ENCODE measurements around the gene FCN1.
"Not testable (repeated sequence)": the region's sequence is repeated elsewhere in the genome, so short reads cannot be mapped to it uniquely, and the experiment has no call there.

FCN1 gene

DNA sequence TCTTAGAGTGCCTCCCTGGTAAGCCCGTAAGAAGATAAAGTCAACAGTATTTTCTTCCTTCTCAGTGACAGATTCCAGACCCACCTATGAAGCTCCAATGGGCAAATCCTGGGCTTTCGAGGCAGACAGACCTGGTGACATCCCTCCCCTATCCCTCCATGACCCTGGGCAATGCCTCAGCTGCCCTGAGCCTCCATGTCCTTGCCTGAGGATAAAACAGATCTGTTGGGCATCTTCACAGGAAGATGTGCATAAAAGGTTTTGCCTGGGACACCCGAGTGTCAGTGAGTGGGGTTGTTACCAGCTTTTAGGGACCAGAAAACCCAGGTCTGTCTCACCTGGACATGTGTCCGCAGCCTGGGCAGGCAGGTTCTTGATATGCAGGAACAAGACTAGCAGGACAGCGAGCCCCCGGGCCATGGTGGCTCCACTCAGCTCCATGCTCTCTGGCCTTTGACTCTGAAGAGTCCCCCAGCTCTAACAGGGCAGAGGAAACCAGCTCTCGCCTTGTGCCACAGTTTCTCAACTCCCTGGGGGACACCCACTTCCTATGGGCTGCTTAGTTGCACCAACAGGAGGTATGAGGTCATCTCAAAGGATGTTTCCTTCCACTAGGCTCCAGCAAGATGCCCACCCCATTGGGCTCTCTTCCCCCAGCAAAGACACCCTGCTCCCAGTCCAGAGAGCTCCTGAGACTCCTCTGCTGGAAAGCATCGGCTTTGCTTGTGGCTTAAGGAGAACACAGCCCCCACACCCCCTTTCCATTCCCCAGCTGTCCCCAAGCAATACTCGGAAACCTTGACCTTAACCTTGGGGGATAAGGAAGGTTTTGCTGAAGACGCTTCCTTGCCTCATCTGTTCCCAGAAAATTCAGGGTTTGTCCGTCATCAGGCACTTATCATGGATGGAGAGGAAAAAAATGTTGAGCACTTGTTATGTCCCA is at the start of gene FCN1:
FCN1 (minus strand) TSS at position 482 of the 943 bp plus-strand sequence; CDS start at position 441, 41 bp downstream.
- DNase-seq = no peak
- in situ Hi-C loops (cut with MboI; ENCODE audit: low pct_unique_long_range_greater_than_20kb, low sequenced_read_pairs) = no loop called here

- in situ Hi-C loops (cut with MboI; ENCODE audit: low pct_unique_long_range_greater_than_20kb, low sequenced_read_pairs) = no loop called here
- no peak for DNase-seq
Measured at GRCh38 chr9:134966697-134967546, 49.2 kb upstream of the FCN1 start.

GRCh38 chr9:134966270-134966669 is 48.6 kb upstream of the FCN1 start:
- DNase-seq = no peak

DNA sequence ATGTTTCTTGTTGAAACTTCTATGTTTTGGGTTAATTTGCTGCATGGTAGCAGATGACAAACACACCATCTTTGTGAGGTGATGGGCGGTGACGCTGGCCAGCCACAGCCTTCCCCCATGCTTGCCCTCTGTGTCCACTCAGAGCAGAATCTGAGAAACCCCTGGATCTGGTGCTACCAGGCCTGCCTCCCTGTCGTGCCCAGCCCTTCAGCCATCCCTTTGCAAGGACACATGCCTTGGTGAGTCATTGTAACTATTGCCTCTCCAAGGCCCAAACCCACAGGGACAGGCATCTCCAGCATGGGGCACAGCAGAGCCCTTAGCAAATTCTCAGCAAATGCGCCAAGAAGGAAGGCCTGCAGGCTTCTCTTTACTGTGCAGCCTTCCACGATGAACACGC is 48.1 kb upstream of the FCN1 start:
- DNase-seq = no peak
- in situ Hi-C loops (cut with MboI; ENCODE audit: low pct_unique_long_range_greater_than_20kb, low sequenced_read_pairs) = no loop called here

More at GRCh38 chr9:134966270-134966669, 48.6 kb upstream of the FCN1 start:
- in situ Hi-C loops (cut with MboI; ENCODE audit: low pct_unique_long_range_greater_than_20kb, low sequenced_read_pairs) = no loop called here

DNA sequence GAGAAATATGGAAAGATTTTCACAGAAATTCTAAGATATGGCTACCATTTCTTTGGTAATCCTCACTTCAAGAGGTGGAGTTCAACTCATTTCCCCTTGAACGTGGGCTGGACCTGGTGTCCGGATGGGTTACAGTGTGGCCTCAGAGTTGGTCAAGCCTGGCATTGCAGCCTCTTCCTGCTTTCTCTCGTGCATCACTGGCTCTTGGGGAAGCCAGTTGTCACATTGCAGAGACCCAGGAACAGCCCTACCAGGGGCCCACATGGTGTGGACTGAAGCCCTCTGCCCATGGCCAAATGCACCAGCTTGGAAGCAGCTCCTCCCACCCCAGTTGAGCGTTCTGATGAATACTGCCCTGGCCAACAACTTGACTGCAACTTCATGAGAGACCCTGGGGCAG is 47.7 kb upstream of the FCN1 start:
- in situ Hi-C loops (cut with MboI; ENCODE audit: low pct_unique_long_range_greater_than_20kb, low sequenced_read_pairs) = no loop called here
- no peak for DNase-seq

GRCh38 chr9:134964271-134965055 is 46.8 kb upstream of the FCN1 start:
- DNase-seq = no peak

GRCh38 chr9:134963546-134963945 is 45.8 kb upstream of the FCN1 start:
- DNase-seq = no peak
- in situ Hi-C loops (cut with MboI; ENCODE audit: low pct_unique_long_range_greater_than_20kb, low sequenced_read_pairs) = no loop called here

More at GRCh38 chr9:134964271-134965055, 46.8 kb upstream of the FCN1 start:
- in situ Hi-C loops (cut with MboI; ENCODE audit: low pct_unique_long_range_greater_than_20kb, low sequenced_read_pairs) = no loop called here

DNA sequence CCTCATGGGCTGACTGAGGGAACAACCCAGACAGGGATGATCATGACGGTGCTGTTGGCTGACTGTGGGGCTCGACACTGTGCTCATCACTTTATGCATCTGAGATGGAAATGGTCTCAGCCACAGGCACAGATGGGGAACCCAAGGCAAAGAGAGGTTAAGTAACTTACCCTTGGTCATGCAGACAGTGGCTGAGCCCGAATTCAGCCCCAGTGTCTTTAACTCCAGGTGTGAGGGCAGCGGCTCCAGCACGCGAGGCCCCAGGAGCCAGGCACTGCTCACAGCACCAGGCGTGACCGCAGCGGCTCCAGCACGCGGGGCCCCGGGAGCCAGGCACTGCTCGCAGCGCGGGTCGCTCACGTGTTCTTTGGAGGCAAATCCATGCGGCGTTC is 45.3 kb upstream of the FCN1 start:
- in situ Hi-C loops (cut with MboI; ENCODE audit: low pct_unique_long_range_greater_than_20kb, low sequenced_read_pairs) = no loop called here
- DNase-seq = no peak

- in situ Hi-C loops (cut with MboI; ENCODE audit: low pct_unique_long_range_greater_than_20kb, low sequenced_read_pairs) = no loop called here
- DNase-seq = no peak
Measured at GRCh38 chr9:134962065-134962972, 44.6 kb upstream of the FCN1 start.

DNA sequence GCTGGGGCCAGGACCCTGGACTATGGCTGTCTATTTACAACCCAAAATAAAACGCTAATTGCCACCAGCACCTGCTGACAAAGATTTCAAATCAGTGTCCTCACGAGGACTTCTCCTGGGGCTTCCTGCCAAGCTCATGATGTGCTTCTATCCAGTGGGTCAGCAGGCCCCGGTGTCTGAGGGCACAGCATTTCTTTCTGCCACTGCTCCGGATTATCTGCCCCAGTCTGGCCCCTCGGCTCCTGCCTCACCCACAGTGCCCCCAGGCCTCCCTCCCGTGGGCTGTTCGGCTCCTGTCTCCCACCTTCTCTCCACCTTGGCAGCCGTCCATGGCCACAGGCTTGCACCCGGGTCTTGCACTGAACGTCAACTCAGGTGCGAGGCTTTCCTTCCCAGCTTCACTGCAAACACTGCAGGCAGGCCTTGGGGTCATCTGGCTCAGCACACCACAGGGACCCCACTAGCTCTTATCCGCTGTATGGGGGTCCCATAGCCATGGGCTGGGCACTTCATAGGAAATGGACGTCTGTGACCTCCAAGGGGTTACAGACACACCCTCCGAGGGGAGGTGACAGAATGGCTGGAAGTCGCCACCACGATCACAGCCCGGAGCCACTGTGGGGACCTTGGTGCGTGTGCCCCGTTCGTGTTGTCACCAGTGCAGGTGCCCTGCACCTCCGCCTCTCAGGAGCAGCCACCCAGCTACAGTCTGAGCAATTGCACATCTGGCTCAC is 43.8 kb upstream of the FCN1 start:
- in situ Hi-C loops (cut with MboI; ENCODE audit: low pct_unique_long_range_greater_than_20kb, low sequenced_read_pairs) = no loop called here
- no peak for DNase-seq

- no peak for DNase-seq
- in situ Hi-C loops (cut with MboI; ENCODE audit: low pct_unique_long_range_greater_than_20kb, low sequenced_read_pairs) = no loop called here
Measured at GRCh38 chr9:134960701-134961181, 43.0 kb upstream of the FCN1 start.

DNA sequence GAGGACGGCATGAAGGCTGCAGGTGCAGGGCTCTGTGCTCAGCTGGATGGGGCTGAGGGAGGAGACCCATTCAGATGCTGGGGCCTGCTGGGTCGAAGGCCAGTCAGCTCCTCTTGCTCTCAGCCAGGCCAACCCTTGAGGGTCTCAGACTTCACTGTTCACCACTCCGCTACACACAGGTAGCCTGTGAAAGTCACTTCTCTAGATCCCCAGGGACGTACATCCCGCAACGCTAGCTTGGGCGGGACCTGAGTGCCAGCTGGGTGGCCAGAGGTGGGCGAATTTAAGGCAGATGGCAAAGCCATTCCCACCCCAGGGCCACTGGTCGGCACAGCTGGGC is 42.2 kb upstream of the FCN1 start:
- no peak for DNase-seq
- in situ Hi-C loops (cut with MboI; ENCODE audit: low pct_unique_long_range_greater_than_20kb, low sequenced_read_pairs) = no loop called here

DNA sequence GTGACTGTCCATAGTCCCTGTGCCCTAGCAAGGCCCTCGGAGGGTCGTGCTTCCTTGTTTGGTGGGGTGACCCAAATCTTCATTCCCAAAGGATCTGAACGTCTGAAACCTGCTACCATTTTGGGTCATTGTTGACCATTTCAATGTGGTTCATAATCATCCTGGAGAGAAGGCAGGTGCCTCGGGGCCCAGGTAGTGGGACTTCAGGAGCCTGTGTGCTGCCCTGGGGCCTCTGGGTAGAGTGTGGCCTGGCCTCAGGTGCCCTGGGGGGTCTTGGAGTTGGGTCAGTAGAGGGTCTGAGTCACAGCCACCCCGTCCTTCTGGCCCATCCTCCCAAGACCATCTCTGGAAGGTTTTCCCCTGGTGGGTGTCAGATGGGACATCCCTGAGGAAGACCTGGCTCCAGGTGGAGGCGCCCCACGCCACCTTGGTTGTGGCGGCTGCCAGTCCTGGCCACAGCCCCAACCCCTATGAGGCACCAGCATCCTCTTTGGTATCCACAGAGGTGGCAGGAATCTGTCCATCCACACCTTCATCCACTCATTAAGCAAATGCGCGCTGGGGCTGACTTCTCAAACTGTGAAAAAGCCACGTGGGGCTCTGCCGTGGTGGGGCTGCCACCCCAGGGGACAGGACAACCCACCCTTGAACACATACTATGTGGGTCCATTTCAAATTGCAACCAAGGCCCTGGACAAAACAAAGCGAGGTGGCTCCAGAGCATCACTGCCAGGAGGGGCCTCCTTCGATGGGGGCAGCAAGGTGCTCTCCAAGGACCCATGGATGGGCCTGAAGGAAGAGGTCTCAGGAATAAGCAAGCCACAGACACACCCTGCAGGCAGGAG is 41.6 kb upstream of the FCN1 start:
- no peak for DNase-seq
- in situ Hi-C loops (cut with MboI; ENCODE audit: low pct_unique_long_range_greater_than_20kb, low sequenced_read_pairs) = no loop called here

- no peak for DNase-seq
- in situ Hi-C loops (cut with MboI; ENCODE audit: low pct_unique_long_range_greater_than_20kb, low sequenced_read_pairs) = no loop called here
Measured at GRCh38 chr9:134957945-134958227, 40.2 kb upstream of the FCN1 start.

- in situ Hi-C loops (cut with MboI; ENCODE audit: low pct_unique_long_range_greater_than_20kb, low sequenced_read_pairs) = no loop called here
- no peak for DNase-seq
Measured at GRCh38 chr9:134957165-134957944, 39.6 kb upstream of the FCN1 start.

DNA sequence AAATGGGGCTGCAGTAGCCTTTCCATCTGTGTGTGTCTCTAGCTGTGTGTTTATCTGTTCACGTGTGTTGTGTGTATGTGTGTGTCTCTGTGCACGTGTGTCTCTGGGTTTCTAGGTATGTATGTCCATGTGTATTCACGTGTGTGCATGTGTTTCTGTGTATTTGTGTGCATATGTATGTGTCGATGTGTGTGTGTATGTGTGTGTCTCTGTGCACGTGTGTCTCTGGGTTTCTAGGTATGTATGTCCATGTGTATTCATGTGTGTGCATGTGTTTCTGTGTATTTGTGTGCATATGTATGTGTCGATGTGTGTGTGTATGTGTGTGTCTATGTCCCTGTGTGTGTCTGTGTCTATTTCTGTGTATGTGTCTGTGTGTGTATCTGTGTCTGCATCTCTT is 38.7 kb upstream of the FCN1 start:
- DNase-seq; in situ Hi-C loops (cut with MboI; ENCODE audit: low pct_unique_long_range_greater_than_20kb, low sequenced_read_pairs): not testable (repeated sequence)

Measured in KBM-7 (cell line).